ENCODE results near the gene CRADD.
"Not testable (repeated sequence)": the region's sequence is repeated elsewhere in the genome, so short reads cannot be mapped to it uniquely, and the experiment has no call there.

The CRADD gene

GRCh38 chr12:93884794-93885460 lies 207.8 kb downstream of the CRADD start:
- DNase-seq = no peak

DNA sequence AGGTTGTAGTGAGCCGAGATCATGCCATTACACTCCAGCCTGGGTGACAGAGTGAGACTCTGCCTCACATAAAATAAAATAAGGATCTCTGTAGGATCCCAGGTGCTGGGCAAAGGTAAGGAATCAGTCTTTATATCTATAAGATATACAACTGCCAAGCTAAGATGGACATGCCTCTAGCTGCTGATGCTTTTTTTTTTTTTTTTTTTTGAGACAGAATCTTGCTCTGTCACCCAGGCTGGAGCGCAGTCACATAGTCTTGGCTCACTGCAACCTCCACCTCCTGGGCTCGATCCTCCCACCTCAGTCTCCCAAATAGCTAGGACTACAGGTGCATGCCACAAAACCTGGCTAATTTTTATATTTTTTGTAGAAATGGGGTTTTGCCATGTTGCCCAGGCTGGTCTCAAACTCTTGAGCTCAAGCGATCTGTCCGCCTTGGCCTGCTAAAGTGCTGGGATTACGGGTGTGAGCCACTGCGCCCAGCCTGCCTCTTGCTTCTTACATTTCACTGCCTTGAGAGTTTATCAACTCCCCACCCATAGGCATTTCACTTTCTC lies 208.9 kb downstream of the CRADD start:
- DNase-seq = not testable (repeated sequence)

DNA sequence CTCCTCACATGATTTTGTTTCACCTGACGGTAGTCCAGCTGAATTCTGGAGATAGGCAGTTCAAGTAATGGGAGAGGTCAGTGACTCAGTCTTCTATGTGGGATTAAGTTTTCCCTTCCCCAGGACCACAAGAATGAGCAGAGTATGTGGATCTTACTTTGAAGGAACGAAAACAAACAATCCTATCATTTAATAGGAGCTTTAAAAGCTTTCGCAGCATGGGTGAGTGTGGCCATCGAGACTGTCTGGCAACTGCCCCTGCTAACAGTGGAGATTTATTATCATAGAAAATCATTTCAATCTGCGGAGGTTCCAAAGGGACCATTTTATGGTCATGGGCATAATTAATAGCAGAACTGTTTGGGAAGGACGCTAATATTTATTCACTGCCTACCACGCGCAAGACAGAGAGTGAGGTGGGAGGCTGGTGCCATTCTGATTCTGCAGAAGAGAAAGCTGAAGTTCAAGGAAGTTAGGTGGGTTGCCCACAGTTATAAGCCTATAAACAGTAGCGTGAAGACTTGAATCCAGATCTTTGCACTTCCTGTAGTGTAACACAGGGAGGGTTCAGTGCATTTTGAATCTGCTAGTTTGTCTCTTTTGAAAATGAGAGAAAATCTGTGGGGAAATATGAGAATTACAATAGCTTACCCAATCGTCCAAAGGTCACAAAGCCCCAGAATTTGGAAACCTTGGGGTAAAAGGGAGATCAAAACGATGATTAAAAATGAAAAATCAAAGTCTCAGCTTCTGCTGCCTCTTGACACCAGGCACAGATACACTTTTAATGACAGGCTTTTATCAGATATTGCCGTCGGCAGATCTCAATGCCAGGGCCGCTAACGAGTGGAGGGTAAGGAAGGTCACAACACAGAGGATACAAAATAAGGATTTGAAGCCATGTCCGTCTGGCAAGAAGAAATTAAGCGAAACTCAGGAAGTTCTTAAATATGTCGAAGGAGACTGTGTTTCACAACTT lies 209.6 kb downstream of the CRADD start:
- no peak for DNase-seq

DNA sequence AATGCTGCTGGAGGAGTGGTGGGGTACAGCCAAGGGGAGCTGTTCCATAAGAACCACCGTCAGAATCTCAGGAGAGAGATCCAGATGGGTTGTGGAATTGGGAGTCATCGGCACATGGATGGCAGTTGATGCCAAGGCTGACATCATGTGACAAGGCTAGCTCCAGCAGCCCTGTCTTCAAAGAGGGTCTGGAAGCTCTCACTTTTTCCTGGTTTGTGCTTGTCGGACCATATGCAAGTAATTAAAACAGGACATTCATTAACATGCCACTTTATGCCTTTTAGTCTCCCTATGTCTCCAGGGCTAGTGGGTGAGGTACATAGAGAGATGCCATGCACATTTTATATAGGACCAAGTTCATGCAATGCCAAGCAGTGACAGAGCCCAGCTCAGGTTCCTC lies 211.8 kb downstream of the CRADD start:
- DNase-seq = no peak

- DNase-seq = no peak
Observed at GRCh38 chr12:93889516-93890212, 212.5 kb downstream of the CRADD start.

DNA sequence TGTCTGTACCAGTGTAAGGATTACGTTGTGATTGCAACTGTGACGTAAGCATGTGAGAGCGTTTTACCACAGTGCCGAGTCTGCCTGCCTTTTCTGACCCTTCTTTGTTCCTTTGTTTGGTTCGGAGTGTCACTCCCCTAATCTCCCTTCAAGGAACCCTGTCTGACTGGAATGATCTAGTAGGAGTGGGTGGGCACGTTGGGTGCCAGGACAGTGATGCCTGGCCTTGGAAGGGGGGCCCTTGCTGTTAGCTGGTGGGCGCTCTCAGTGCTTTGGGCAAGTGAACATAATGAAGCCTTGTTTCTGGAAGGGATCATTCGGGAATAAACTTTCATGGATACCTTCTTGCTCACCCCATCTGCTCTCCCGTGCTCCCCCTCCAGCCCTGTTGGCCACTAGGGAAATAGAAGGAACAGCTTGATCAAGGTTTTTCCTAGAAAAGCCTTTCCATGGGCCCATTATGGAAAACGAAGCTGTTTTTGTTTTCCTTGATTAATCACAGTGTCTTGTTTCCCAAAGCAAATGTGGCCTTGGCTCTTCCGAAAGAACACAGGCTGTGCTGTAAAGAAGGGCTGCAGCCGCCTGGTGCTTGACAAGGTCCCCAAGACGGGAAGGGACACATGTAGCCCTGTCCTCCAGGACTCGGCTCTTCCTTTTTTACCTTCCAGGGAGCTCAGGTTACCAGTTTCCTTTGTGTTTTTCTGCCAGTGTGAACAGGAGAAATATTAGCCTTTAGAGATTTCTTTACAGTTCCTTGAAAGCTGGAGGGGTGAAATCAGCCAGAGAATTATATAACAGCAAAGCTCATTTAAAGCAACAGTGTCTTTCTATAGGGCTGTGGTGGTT lies 215.5 kb downstream of the CRADD start:
- DNase-seq = no peak

DNA sequence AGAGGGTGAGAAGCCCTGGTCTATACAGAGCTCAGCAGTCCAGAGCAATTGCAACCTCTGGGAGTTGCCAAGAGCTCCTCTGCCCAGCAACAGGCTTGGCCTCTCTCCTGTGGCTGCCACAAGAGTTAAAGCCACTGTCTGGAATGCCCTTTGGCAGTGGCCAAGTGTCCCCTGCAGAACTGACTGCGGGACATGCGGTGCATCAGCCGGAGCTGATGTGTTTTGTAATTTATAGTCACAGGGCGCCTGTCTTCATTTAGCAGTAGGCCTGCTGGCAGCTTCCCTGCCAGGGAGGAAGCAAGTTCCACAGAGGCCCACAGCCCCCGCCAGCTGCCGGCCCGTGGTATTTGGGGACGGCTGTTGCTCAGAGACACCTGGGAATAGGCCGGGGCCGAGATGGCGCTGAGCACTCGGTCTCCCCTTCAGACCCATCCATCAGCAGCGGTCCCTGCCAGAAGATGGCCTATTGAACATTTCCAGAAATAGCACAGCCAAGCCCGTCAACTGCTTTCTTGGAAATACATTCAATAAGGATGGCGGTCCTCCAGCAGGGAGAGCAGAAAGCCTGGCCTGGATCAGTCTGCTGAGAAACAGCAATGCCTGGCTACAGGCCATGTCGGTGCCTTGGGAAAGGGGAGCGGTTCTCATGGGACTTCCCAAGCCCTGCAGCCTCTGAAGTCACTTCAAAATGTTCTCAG lies 217.4 kb downstream of the CRADD start:
- DNase-seq = no peak

DNA sequence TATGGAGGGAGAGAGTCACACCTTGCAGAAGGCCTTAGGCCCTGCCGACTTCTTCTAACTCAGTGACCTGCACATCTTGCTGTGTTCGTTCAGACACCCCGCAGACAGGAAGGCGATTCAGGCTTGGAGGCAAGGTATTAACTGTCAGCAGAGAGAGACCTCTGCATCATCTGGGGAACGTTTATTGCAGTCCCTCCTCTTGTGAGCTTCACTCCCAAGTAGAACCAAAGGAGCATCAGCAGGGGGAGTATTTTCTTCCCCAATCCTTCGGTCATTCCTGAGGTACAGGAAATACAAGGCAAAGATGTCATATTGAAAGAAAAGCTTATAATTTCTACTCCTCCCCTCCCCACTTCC lies 217.9 kb downstream of the CRADD start:
- no peak for DNase-seq

DNA sequence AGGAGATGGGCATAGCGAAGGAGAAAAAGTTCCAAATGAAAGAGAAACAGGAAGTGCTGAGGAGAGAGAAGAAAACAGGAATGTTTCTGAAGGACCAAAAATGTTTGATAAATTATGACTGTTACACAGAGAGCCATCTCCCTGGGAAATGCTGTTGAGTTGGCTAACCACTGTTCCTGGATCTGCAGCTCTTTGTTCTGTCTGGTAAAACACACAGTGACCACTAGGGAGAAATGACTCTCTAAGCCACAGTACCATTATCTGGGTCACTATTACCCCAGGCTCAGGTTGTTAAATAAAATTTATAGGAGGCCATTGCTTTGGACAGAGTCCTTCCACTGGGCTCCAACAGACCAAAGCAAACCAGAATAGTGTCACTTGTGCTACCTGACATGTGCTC lies 219.3 kb downstream of the CRADD start:
- DNase-seq = no peak

- DNase-seq = no peak
Observed at GRCh38 chr12:93896952-93897351, 219.8 kb downstream of the CRADD start.

DNA sequence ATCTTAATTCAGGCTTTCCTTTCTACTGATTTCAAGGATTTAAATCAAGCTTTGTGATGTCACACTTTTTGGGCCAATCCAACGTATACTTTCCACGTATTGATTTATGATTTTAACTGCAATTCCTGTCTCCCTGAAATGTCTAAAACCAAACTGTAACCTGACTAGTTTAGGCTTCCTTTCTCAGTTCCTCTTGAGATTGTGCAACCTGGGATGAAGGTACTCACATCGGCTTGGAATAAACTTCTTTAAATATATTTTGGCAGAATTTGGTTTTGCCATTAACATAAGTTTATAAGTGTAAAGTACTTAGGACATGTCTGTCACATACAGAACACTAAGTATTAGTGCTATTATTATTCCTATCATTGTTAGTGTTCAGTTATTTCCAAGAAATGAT lies 224.6 kb downstream of the CRADD start:
- no peak for DNase-seq

DNA sequence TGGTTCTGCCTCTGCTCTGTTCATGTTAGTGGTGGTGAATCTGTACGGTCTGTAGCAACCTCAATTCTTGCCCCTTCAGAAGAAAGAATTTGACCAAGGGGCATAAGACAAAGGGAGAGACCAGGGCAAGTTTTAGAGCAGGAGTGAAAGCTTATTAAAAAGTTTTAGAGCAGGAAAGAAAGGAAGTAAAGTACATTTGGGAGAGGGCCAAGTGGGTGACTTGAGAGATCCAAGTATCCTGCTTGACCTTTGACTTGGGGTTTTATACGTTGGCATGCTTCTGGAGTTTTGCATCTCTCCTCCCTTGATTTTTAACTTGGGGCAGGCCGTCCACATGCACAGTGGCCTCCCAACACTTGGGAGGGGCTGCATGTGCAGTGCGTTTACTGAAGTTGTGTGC lies 225.0 kb downstream of the CRADD start:
- DNase-seq = no peak

GRCh38 chr12:93902736-93903562 lies 225.8 kb downstream of the CRADD start:
- DNase-seq = no peak

GRCh38 chr12:93904124-93904523 lies 226.9 kb downstream of the CRADD start:
- DNase-seq = no peak

GRCh38 chr12:93908264-93908663 lies 231.1 kb downstream of the CRADD start:
- no peak for DNase-seq

- no peak for DNase-seq
Observed at GRCh38 chr12:93908846-93909567, 231.8 kb downstream of the CRADD start.

GRCh38 chr12:93911396-93911795 lies 234.2 kb downstream of the CRADD start:
- DNase-seq = no peak

- no peak for DNase-seq
Observed at GRCh38 chr12:93912086-93912733, 235.0 kb downstream of the CRADD start.

- DNase-seq = no peak
Observed at GRCh38 chr12:93913845-93914244, 236.7 kb downstream of the CRADD start.

DNA sequence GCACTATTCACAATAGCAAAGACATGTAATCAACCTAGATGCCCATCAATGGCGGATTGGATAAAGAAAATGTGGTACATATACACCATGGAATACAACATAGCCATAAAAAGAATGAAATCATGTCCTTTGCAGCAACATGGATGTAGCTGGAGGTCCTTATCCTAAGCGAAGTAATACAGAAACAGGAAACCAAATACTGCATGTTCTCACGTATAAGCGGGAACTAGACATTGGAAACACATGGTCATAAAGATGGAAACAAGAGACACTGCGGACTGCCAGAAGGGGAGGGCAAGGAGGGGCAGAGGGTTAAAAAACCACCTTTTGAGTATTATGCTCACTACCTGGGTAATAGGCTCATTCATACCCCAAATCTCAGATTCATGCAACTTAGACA lies 237.1 kb downstream of the CRADD start:
- no peak for DNase-seq

Data from NCI-H510A treated with DMSO at 0.1 percent for 48 hours (cell line).